NOMO-1 treated with dmso at 0.1 percent for 144 hours (cell line): ENCODE measurements around the gene TUBG2.
"Not testable (repeated sequence)": the region's sequence is repeated elsewhere in the genome, so short reads cannot be mapped to it uniquely, and the experiment has no call there.

ENCODE experiments used
- DNase-seq: peaks from one replicate; lab custom pipeline; 2025; ENCODE audit not compliant: unreplicated experiment; lab: John Stamatoyannopoulos, UW

TUBG2 gene

DNA sequence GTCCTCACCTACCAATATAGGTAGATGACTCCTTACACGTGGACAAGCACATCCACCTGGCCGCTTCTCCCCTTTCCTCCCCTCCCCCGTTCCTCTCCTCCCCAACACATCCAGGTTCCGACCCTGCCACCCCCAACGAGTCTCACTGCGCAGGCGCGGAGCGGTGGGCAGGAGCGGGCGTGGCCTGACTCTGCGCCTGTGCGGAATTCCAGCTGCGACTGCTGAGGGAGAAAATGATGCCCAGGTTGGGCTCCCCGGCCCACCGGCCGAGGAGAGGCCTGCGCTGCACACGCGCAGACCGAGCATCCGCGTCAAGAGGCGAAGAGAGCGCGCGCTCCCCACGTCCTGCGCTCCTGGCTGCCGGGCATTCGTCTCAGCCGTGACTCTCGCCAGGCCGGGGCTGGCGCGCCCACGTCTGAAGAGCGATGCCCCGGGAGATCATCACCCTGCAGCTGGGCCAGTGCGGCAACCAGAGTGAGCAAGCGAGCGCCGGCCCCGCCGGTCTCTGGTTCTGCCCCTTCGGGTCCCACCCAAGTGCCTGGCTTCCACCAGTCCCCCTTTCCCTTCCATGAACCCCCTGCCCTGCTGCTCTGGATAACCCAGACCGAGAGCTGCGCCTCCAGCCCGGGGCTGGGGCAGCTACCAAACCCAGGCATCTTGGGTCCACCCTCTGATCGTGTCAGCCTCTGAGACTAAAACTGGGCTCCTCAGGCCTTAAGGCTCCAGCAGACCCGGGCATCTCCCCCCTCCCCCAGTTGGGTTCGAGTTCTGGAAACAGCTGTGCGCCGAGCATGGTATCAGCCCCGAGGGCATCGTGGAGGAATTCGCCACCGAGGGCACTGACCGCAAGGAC is at the start of gene TUBG2:
TUBG2 (plus strand) TSS at position 206 of the 853 bp plus-strand sequence; CDS start at position 426, 220 bp downstream.
- DNase-seq, result no peak

DNA sequence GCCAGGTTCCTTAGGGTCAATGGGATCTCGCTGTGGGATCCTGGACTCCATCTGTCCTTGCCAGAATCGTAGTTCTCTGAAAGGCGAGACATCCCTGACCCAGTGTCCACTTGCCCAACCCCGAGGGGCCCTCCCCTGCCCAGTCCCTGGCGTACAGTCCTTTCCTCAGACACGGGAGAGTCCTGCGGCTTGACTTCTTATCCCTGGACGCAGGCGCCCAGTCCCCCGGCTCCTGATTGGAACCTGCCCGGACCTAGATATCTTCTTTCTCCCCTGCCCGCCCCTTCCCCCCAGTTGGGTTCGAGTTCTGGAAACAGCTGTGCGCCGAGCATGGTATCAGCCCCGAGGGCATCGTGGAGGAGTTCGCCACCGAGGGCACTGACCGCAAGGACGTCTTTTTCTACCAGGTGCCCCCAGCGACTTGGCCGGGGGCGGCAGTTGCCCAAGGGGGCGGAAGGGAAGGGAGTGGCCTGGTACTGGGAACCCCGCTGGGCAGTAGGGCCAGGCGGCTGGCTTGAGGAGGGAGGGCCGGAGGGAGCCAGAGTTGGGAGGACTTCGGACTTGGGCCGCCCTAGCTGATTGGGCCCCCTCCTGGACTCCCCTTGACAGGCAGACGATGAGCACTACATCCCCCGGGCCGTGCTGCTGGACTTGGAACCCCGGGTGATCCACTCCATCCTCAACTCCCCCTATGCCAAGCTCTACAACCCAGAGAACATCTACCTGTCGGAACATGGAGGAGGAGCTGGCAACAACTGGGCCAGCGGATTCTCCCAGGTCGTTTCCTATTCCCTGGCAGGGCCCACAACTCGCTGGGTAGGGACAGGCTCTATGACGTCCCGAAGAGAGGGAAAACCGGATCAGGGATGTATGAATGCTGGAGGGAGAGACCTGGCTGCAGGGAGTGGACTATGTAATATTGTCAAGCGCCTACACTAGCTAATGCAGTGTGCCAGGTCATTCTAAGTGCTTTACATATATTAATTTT is 49.0 kb upstream of the TUBG2 start:
- DNase-seq, result not testable (repeated sequence)

DNA sequence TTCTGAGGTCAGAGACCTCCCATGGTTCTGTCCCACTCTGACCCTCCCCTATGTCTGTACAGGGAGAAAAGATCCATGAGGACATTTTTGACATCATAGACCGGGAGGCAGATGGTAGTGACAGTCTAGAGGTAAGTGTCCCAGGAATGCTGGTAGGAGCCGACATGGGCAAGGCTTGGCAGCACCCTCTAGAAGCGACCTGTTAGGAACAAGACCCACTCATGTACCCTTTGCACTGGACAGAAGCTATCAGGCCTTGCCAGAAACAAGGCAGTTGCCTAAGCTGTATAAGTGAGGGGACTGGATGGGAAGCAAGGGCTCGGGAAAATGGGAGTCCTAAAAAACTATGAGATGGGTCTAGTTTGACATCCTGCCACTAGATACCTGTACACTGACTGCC is 47.1 kb upstream of the TUBG2 start:
- no peak for DNase-seq

DNA sequence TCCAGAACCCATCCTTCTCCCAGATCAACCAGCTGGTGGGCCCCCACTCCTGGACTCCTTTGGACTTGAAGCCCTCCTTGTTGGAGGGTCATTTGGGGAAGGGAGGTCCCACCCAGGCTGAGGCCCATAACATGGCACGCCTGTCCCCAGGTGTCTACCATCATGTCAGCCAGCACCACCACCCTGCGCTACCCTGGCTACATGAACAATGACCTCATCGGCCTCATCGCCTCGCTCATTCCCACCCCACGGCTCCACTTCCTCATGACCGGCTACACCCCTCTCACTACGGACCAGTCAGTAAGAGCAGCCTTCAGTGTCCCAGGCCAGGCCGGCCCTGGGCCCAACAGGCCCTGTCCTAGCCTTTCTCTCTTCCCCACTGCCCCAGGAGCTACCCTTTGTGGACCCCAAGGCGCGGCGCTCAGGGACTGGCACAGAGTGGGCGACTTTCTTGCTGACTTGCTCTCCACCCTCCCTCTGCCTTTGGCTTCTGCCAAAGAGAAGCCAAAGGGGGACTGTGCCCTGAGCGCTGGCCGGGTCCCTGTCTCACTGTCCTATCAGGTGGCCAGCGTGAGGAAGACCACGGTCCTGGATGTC is 45.3 kb upstream of the TUBG2 start:
- DNase-seq, result no peak

DNA sequence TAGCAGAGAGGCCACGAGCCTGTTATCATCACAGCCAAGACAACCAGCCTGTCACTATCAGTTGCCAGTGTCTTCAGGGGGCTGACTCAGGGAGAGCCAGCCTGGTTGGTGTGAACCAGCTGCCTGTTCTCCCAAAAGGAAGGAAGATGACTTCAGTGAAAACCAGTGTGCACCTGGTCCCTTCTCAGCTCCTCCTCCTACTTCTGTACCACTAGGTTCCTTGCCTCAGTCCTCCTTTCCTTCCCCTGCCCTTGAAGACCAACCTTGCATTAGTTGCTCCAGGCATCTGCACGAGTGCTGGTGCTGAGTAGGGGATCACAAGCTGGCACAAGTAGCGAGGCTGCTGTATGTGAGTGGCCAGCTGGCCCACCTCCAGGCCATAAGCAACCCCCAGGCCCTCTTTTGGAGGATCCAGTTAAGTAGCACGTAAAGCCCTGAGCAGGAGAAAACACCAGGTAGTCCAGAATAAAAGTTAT is 41.1 kb upstream of the TUBG2 start:
- DNase-seq, result no peak

DNA sequence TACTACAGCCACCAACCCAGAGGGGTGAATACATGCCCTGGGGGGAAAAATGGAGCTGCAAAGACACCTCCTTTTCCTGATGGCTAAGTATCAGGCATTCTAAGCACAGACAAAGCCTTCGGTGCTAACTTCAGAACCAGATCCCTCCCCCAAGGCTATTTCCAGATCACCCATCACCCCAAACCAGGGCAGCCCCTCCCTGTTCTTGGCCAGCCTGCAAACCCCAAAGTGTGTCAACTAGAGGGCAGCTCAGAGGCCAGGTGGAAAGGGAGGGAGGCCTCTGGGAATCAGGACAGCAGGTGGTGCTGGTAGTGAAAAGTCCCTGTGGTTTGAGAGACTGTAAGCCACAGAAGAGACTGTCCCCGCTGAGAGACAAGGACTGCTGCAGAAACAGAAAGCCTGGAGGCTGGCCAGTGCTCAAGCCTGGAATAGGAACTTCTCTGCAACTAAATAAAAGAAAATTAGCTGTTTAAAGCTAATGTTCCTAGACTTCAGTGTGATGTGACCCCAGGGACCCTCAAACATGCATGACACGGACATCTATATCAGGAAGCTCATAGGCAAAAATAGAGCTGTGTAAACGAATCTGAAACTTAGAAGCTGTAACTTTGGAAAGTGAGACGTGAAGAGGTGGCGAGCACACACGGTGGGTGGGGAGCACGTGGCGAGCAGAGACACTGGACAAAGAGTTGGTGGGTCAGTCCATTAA is 40.5 kb upstream of the TUBG2 start:
- DNase-seq, result no peak

DNA sequence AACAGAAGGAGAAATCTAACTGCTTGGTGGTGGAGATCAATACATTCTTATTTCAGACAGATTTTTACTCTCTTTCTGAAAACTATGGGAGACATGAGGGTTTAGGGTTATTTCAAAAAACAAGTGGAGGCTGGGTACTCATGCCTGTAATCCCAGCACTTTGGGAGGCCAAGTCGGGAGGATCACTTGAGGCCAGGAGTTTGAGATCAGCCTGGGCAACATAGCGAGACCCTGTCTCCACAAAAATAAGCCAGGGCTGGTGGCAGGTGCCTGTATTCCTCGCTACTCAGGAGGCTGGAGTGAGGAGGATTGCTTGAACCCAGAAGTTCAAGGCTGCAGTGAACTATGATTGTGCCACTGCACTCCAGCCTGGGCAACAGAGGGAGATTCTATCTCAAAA is 37.1 kb upstream of the TUBG2 start:
- not testable (repeated sequence) for DNase-seq

DNA sequence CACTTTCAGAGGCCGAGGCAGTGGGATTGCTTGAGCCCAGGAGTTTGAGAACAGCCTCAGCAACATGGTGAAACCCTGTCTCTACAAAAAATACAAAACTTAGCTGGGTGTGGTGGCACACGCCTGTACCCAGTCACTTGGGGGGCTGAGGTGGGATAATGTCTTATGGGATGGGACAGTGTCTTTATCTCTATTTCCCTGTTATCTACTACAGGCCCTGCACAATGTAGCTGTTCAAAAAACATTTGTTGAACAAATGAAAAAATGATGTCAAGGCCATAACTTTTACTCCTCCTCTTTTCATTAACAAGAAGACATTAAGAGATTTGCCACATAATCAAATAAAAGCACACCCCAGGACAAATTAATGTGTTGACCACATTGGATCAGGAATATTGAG is 35.8 kb upstream of the TUBG2 start:
- DNase-seq, result no peak

DNA sequence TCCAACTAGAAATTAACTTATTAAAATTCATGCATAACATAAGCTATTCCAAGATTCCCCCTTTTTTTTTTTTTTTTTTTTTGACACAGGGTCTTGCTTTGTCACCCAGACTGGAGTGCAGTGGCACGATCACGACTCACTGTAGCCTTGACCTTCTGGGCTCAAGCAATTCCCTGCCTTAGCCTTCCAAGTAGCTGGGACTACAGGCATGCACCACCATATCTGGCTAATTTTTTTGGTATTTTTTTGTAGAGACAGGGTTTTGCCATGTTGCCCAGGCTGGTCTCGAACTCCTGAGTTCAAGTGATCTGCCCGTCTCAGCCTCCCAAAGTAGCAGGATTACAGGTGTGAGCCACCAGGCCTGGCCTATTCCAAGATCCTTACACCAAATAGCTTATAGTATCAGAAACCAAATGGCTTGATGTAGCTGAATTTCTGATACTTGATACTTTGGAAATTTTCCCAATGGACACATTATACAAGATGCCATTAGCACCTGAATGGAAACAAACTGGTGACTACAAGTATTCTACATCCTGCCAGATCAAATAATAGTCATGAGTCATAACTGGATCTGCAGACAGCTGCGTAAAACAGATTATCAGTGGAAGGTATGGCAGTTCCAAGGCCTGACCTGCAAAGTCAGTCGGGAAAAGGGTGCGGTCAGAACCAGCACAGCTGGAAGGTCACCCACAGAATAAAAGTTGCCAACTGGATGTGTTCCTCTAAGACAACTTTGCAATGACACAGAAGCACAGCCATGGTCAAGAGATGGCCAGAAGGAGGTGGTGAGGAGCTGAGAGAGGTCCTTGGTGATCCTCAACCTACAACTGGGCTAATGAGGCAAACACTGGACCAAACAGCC is 35.1 kb upstream of the TUBG2 start:
- DNase-seq, result no peak

DNA sequence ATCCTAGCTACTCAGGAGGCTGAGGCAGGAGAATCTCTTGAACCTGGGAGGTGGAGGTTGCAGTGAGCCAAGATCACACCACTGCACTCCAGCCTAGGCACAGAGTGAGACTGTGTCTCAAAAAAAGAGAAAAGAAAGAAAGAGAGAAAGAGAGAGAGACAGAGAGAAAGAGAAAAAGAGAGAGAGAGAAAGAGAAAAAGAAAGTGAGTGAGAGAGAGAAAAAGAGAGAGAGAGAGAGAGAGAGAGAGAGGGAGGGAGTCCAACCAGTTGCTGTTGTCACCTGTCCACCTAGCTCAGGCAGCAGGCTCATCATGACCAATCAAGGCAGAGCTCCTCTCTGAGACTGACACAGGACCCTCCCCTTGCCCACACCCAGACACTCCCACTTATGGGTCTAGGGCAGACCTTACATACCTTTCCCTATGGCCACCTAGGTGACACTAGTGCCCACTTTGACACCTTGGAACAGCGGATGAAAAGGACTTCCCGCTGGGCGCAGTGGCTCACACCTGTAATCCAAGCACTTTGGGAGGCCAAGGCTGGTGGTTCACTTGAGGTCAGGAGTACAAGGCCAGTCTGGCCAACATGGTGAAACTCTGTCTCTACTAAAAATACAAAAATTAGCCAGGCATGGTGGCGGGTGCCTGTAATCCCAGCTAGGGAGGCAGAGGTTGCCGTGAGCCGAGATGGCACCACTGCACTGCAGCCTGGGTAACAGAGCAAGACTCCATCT is 31.9 kb upstream of the TUBG2 start:
- not testable (repeated sequence) for DNase-seq

DNA sequence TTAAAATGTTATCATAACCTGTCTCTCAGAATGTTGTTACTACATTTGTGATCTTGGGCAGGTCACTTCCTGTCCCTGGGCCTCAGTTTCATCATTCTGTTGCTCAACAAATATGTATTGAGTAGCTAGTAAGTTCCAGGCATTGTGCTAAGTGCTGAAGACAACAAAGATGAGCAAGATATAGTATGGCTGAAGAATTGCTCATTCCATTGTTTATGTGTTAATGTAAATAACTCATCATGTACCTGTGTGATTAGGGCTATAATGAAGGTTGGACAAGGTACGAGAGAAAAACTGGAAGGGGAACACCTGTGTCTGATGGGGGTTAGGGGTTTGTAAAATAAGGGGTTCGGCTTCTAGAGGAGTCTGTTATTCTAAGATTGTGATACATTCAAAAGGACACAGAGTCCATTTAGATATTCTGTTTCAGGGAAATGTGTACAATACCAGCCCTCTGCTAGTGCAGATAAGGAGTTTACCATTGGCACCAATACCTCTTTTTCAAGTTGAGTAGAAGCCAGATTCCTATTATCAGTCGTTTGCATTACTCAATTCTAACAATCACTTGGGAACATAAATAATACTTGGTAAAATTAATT is 29.6 kb upstream of the TUBG2 start:
- DNase-seq, result no peak

DNA sequence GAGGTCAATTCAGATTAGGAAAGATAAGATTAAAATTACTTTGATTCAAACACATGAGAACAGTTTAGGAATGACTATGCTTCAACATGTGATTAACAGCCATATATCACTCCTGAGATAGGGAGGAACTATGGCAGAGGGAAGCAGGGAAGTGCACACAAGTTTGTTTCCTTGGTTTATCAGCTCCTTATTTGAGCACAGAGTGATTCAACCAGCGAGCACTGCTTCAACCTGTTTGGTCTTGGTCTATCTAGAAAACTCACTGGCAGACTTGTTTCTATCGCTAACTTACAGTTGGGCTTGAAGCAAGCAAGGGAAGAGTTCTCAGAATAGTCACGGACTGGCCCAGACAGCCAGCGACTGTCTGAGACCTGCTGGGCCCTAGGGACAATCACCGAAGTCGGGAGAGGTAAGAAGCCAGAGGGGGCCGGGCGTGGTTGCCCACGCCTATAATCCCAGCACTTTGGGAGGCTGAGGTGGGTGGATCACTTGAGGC is 26.1 kb upstream of the TUBG2 start:
- no peak for DNase-seq

DNA sequence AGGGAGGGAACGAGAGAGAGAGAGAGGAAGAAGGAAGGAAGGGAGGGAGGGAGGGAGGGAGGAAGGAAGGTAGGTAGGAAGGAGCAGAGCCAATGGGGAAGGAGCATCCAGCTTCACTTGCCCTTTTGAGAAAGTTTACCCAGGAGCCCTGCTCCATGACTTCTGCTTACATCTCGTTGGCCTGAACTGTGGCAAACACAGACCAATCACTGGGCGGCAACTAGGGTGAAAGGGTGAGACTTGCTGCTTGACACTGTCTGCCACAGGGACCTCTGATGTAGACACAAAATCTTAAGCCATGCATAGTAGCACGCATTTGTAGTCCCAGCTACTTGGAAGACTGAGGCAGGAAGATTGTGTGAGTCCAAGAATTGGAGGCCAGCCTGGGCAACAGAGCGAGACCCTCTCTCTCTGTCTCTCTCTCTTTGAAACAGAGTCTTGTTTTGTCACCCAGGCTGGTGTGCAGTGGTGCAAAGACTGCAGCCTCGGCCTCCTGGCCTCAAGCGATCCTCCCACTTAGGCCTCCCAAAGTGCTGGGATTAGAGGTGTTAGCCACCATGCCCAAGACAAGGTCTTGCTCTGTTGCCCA is 19.5 kb upstream of the TUBG2 start:
- DNase-seq, result no peak

DNA sequence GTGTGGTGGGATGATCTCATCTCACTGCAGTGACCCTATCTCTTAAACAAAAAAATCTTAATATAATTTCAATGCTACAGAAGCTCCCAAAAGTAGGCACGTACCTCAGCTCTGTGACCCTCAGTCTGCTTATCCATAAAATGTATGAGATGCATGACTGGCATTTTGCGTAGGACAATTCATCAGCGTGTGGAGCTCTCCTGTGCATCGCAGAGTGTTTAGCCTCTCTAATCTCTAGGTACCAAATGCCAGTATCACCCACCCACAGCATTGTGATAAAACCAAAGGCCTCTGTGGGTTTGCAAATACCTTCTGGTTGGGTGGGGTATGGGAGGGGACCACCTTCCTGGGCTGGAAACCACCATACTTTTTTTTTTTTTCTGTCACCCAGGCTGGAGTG is 19.0 kb upstream of the TUBG2 start:
- DNase-seq, result no peak

DNA sequence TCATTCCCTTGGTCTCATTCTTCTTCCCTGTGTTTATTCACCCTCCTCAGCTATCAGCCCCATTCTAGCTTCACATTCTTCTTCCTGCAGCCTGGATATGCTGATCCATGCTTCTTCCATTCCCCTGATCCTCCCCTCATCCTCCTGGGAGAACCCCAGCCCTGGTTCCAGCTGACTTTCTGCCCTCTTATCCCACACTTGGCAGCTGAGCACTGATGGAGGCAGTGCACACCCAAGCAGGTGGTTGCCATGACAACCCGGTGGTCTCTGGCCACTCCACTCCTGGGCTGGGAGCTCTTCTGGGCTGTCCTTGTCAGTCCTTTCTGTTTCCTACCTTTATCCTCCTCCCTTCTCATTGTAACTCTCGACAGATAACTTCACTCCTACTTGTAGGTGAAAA is 16.7 kb upstream of the TUBG2 start:
- no peak for DNase-seq

DNA sequence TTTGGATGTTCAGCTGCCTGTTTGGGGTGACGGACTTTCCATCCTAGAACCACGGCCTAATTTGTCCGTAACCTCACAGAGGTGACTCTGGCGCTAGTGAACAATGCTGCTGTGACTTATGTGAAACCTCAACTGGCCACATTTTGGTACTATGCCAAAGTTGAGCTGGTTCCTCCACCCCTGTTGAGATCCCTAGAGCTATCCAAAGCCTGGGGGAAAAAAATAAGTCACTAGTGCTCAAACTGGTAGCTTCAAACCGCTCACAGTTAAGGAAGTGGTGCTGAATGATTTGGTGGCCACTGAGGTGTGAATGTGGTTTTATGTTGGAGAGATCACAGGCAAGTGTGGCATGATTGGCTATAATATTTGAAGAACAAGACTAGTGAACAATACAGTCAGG is 11.3 kb upstream of the TUBG2 start:
- no peak for DNase-seq

DNA sequence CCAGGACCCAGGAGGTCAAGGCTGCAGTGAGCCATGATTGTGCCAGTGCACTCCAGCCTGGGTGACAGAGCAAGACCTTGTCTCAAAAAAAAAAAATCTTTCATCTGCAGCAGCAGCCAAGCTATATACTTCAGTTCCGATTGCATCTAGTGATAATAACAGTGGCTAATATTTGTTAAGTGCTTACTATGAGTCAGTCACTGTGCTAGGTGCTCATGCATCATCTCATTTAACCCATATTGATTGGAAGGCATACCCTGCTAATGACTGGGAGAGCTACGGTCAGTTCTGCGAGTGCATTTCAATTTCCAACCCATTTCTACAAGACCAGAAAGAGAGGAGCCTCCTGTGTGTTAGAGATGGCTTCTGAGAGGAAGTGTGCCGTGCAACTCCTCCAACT is 7.7 kb upstream of the TUBG2 start:
- DNase-seq, result peak; percentile 15
